ACHN (cell line): ENCODE measurements around the gene FNTB.

Source experiments
- DNase-seq: peaks from one replicate; pipeline ENCODE4 v3.0.0-alpha.2; 2015
- in situ Hi-C: cut with HindIII; loops from 2 replicates; pipeline ENCODE4 v1.10.0; 2017; ENCODE audit warnings: low sequenced_read_pairs, low pct_ligation_motif_present, low pct_unique_long_range_greater_than_20kb

The FNTB gene

GRCh38 chr14:64986648-64987437 lies at the start of gene FNTB:
Gene FNTB, plus strand, starts transcription at chr14:64986895. Its CDS starts 59 bp downstream, at chr14:64986954.
- peak; percentile 94 for DNase-seq
- in situ Hi-C loops = no loop called here

GRCh38 chr14:64937171-64937820 lies 49.4 kb upstream of the FNTB start:
- no peak for DNase-seq
- in situ Hi-C loops = no loop called here

GRCh38 chr14:64937821-64938193 lies 48.9 kb upstream of the FNTB start:
- peak; percentile 40 for DNase-seq
- in situ Hi-C loops = no loop called here

- no peak for DNase-seq
- in situ Hi-C loops = no loop called here
Measured at GRCh38 chr14:64938972-64939816, 47.5 kb upstream of the FNTB start.

- in situ Hi-C loops = no loop called here
- DNase-seq = no peak
Measured at GRCh38 chr14:64939817-64940190, 46.9 kb upstream of the FNTB start.

- DNase-seq = no peak
- in situ Hi-C loops = no loop called here
Measured at GRCh38 chr14:64940336-64940910, 46.3 kb upstream of the FNTB start.

GRCh38 chr14:64942531-64943111 lies 44.1 kb upstream of the FNTB start, which contains the start of gene GPX2:
Gene GPX2, minus strand, starts transcription at chr14:64942745. Its CDS starts 19 bp downstream, at chr14:64942726.
- DNase-seq = no peak
- in situ Hi-C loops = no loop called here

GRCh38 chr14:64943556-64943955 lies 43.1 kb upstream of the FNTB start:
- in situ Hi-C loops = no loop called here
- DNase-seq = no peak

- DNase-seq = no peak
- in situ Hi-C loops = no loop called here
Measured at GRCh38 chr14:64944041-64944440, 42.7 kb upstream of the FNTB start.

GRCh38 chr14:64944861-64945260 lies 41.8 kb upstream of the FNTB start:
- no peak for DNase-seq
- in situ Hi-C loops = no loop called here

GRCh38 chr14:64945431-64946178 lies 41.1 kb upstream of the FNTB start:
- in situ Hi-C loops = no loop called here

GRCh38 chr14:64946310-64947045 lies 40.2 kb upstream of the FNTB start:
- DNase-seq = no peak
- in situ Hi-C loops = no loop called here

More at GRCh38 chr14:64945431-64946178, 41.1 kb upstream of the FNTB start:
- no peak for DNase-seq

- DNase-seq = no peak
- in situ Hi-C loops = no loop called here
Measured at GRCh38 chr14:64947710-64948611, 38.7 kb upstream of the FNTB start.

GRCh38 chr14:64948612-64949210 lies 38.0 kb upstream of the FNTB start:
- in situ Hi-C loops = no loop called here
- no peak for DNase-seq

- no peak for DNase-seq
- in situ Hi-C loops = no loop called here
Measured at GRCh38 chr14:64950889-64951288, 35.8 kb upstream of the FNTB start.

GRCh38 chr14:64951291-64951690 lies 35.4 kb upstream of the FNTB start:
- in situ Hi-C loops = no loop called here
- no peak for DNase-seq
